NCI-H1436 treated with DMSO at 0.1 percent for 48 hours (cell line): ENCODE results near the gene TES.
"Not testable (repeated sequence)": the region's sequence is repeated elsewhere in the genome, so short reads cannot be mapped to it uniquely, and the experiment has no call there.

ENCODE experiments used
- DNase-seq: peaks from one replicate; lab custom pipeline; 2025; lab: John Stamatoyannopoulos, UW

The TES gene

DNA sequence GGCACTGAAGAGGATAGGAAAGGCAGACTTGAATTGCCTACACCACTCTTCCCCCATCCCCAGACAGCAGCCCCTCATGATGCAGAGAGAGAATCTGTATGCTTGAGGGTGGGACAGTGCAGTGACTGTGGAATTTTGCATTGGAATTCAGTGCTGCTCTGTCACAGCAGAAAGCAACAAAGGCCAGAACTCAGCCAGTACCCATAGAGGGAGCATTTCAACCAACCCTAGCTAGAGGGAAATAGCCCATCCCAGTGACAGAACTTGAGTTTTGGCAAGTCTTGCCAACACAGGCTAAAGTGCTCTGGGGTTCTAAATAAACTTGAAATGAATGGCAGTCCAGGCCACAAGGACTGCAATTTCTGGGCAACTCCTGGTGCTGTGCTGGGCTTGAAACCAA lies 80.4 kb downstream of the TES start:
- no peak for DNase-seq

GRCh38 chr7:116291937-116292336 lies 81.6 kb downstream of the TES start:
- no peak for DNase-seq

GRCh38 chr7:116292381-116292780 lies 82.0 kb downstream of the TES start:
- no peak for DNase-seq

DNA sequence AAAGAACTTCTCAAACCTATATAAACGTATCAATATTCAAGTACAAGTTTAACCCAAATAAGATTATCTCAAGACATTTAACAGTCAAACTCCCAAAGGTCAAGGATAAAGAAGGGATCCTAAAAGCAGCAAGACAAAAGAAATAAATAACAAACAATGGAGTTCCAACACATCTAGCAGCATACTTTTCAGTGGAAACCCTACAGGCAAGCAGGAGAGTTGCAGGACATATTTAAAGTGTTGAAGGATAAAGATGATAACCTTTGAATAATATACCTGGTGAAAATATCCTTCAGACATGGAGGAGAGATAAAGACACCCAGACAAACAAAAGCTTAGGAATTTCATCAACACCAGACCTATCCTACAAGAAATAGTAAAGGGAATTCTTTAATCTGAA lies 82.8 kb downstream of the TES start:
- DNase-seq = no peak

DNA sequence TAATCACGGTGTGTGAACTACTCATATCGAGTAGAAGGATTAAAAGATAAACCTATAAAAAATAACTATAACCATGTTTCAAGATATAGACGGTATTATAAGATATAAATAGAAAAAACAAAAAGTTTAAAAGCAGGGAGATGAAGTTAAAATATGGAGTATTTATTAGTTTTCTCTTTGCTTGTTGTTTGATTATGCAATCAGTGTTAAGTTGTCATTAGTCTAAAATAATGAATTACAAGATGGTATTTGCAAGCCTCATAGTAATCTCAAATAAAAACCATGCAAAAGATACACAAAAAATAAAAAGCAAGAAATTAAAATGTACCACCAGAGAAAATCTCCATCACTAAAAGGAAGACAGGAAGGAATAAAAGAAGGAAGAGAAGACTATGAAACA lies 83.3 kb downstream of the TES start:
- no peak for DNase-seq

GRCh38 chr7:116295903-116296302 lies 85.6 kb downstream of the TES start:
- DNase-seq = not testable (repeated sequence)

DNA sequence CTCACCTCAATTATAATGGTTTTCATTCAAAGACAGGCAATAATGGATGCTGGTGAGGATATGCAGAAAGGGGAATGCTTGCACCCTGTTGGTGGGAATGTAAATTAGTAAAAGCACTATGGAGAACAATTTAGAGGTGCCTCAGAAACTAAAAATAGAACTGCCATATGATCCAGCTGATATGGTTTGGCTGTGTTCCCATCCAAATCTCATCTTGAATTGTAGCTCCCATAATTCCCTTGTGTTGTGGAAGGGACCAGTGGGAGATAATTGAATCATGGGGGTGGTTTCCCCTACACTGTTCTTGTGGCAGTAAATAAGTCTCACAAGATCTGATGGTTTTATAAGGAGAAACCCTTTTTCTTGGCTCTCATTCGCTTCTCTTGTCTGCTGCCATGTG lies 87.7 kb downstream of the TES start:
- DNase-seq = no peak

GRCh38 chr7:116298576-116298975 lies 88.2 kb downstream of the TES start:
- DNase-seq = no peak

- DNase-seq = no peak
Observed at GRCh38 chr7:116305485-116306408, 95.4 kb downstream of the TES start.

DNA sequence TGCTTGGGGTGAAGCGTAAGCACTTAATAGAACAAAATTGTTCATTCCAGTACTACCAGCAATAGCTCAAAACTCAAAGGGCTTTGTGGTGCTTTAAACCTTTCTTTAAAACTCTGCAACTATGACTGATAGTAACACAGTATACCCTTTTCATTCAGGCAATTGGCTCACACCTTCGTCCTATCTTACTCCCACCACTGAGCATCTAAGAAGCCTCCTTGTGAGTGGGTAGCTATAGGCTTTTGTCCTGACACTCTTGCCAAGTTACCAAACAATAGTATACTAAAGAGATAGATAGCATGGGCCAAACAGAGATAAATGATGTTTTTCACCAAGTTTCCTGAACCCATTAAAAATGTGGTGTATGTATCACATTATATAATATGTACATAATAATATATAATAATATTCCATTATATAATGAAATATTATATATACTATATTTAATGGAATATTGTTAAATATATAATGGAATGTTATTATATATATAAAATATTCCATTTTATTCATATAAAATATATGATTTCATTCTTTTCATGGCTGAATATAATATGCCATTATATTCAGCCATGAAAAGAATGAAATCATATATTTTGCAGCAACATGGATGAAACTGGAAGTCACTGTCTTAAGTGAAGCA lies 96.2 kb downstream of the TES start:
- no peak for DNase-seq

DNA sequence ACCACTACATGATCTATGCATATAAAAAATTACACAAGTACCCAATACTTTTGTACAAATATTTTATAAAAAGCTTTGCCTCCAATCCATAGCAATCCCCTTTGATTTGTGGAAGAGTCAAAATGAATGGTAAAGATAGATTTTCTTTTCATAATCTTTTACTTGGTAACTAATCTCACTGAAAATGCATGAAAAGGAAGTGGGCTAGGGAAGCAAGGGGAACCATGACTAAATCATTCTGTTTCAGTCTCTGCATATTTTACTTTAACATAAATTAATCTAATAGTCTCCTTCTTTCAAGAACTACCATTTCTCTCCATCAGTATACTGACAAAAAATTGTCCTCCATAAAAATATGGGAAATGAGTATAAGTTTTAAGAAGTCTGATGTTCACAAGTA lies 96.9 kb downstream of the TES start:
- no peak for DNase-seq
